ENCODE data around the gene KRTAP10-8.
"Not testable (repeated sequence)": the region's sequence is repeated elsewhere in the genome, so short reads cannot be mapped to it uniquely, and the experiment has no call there.

KRTAP10-8 gene

DNA sequence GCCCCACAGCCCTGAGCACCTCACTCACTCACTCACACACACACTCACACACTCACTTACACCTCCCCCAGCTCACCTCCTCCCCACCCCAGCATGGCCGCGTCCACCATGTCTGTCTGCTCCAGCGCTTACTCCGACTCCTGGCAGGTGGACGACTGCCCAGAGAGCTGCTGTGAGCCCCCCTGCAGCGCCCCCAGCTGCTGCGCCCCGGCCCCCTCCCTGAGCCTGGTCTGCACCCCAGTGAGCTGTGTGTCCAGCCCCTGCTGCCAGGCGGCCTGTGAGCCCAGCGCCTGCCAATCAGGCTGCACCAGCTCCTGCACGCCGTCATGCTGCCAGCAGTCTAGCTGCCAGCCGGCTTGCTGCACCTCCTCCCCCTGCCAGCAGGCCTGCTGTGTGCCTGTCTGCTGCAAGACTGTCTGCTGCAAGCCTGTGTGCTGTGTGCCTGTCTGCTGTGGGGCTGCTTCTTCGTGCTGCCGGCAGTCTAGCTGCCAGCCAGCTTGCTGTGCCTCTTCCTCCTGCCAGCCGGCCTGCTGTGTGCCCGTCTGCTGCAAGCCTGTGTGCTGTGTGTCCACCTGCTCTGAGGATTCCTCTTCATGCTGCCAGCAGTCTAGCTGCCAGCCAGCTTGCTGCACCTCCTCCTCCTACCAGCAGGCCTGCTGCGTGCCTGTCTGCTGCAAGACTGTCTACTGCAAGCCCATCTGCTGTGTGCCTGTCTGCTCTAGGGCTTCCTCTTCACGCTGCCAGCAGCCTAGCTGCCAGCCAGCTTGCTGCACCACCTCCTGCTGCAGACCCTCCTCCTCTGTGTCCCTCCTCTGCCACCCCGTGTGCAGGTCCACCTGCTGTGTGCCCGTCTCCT, 34.7 kb downstream of the KRTAP10-8 start, which contains the start of gene KRTAP10-11:
KRTAP10-11 (plus strand) TSS at position 49 of the 856 bp plus-strand sequence; CDS start at position 94, 45 bp downstream.
- not testable (repeated sequence) for DNase-seq (ENCODE audit: low read depth)

DNA sequence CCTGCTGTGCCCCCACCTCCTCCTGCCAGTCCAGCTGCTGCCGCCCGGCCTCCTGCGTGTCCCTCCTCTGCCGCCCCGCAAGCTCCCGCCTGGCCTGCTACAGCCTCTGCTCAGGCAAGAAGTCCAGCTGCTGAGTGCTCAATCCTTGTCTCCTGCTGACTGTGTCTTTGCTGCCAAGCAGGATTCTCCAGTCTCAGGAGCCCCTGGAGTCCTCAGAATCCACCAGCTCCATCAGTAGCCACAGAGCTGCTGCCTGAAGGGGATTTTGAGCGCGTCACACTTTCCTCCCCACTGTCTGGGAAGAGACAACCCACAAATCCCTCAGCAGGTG, 35.3 kb downstream of the KRTAP10-8 start:
- DNase-seq (ENCODE audit: low read depth) = no peak

DNA sequence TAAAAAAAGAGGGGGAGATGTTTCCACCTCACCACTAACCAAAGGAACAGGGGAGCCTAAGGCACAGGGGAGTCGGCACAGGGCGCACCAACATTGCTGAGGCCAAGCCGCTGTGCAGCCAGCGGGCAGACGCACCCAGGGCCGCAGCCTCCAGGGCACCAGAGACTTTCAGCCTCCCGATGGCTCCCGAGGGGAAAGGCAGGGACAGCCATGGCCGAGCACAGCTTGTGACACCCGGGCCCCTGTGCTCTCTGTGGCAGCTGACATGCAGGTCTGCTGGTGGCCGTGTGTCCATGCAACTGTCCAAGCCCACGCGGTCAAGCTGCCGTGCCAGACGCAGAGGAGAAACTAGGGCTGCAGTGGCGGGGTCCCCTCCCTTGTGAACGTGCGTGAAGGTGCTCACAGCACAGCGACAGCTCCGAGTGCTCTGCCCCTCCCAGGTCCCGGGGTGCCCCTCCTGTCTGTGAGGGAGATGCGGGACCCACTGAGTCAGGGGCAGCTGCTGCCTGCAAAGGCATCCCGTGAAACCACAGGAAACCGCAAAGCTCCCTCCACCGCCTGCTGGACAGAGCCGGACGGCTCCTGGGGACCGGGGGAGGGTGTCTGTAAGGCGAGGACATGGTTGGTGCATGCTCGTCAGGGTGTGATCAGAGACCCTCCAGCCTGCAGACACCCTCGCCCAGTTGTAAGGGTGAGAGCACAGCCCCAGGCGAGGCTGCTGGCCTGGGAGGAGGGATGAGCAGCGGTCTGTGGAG, 36.9 kb downstream of the KRTAP10-8 start:
- DNase-seq (ENCODE audit: low read depth) = no peak

DNA sequence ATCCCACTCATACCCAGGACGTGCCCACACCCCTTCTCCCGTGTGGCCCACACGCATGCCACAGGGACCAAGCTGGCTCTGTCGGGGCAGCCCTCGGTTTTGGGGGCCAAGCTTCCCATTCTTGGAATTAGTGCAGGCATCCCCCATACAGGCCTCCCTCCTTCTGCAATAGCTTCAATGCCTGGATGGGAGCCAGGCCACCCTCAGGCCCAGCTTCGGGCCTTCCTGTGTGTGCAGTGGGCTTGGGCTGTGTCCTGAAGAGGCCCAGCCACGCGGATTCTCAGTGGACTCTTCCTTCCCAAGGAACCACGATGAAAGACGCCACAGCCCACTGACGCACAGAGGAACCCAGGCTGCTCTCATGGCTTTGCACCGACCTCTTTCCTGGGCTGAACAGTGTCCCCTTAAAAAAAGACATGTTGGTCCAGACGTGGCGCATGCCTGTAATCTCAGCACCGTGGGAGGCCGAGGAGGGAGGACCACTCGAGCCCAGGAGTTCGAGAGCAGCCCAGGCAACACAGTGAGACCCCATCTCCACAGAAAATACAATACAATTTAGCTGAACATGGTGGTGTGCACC, 37.7 kb downstream of the KRTAP10-8 start:
- DNase-seq (ENCODE audit: low read depth) = no peak

DNA sequence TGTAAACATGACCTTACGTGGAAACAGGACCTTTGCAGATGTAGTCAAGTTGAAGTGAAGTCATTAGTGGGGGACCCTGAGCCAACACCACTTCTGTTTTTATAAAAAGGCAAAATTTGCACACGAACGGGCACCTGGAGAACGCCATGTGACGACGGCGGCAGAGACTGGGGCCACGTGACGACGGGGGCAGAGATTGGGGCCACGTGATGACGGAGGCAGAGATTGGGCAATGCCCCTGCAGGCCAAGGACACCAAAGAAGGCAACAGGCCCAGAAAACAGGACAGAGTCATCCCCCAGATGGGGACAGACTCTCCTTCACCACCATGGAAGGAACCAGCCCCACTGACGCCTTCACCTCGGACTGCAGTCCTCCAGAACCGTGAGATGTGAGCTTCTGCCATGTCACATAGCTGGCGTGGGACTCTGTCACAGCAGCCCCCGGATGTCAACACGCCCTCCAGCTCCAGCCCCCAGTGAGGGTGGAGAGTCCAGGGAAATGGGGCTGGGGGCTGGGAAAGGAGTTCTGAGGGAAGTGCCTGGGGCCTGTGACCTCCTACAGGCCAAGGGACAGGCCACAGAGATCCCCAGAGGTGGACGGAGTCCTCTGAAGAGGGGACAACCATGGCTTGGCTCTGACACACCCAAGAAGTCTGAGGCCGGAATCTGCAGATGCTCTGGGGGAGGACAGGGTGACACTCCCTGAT, 38.5 kb downstream of the KRTAP10-8 start:
- DNase-seq (ENCODE audit: low read depth) = no peak

DNA sequence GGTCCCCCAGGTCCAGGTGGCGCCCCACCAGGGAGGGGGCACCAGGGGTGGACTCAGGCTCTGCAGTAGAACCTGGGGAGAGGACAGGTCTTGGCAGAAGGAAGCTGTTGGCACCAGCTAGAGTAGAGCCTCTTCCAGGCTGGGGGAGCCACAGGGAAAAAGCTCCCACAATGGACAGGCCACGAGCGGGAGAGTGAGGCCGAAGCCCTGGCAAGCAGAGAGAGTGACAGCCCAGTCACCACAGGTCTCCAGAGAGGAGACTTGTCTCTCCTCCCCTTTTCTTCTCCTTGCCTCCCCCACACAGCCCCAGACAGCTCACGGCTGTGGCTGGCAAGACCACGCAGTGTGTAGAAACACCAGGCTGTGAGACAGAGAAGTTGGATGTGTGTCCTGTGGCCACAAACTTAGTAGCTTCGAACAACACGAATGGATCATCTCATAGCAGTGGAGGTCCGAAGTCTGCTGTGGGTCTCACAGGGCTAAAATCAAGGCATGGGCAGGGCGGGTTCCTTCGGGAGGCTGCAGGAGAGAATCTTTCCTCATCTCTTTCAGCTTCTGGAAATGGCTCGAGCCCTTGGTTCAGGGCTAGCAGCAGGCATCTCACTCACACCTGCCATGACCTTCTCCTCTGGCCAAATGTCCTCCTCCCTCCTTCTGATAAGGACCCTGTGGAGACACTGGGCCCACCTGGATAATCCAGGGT, 39.2 kb downstream of the KRTAP10-8 start:
- no peak for DNase-seq (ENCODE audit: low read depth)

DNA sequence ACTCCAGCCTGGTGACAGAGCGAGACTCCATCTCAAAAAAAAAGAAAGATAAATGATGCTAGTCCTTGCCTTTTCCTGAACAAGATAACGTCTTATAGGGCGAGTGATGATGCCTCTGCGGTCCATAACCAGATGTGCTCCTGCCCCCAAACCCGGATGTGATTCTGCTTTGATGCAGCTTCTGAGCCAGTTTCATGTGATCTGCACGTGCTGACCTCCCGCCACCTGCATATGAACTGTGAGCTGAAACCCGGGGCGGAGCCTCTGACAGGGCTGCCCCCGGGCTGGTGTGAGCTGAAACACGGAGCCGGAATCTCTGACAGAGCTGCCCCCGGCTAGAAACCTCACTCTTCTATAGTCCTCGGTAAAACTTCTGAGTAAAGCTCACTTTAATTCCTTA, 41.2 kb downstream of the KRTAP10-8 start:
- DNase-seq (ENCODE audit: low read depth) = no peak

DNA sequence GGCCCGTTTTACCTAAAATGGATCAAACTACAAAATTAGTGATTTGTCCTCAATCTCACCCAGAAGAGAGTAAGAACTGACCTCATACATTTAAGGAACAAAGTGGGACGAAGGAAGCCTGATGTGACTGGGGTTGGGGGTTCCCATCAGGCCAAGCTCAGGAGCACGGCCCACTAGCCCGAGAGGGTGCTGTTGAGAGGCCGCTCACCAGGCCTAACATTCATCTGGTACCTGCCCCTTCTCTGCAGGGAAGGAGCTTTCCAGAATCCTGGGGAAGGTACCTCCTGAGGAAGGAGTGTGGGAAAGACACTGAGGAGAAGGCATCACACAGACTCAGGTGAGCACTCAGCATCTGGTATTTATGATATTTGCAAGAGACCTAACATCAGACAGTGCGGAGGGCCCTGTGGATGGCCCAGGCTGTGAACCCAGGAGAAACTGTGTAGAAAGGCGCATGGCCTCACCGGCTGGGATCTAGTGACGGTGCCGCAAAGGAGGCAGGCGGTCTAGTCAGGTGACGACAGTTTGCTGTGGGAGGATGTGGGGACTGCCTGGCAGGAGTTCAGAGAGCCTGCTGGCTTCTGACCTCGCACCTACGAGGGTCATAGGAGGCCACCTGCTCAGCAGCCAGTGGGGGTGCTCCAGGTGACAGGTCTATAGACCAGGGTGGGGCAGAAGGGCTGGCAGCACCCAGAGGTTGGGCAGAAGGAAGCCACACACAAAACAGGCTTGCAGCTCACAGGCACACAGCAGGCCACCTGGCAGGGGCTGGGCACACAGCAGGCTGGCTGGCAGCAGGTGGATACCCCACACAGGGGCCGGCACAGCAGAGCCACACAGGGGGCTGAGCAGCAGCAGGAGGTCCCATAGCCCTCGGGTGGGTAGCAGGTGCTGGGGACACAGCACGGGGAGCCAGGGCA, 42.0 kb downstream of the KRTAP10-8 start:
- DNase-seq (ENCODE audit: low read depth) = no peak

DNA sequence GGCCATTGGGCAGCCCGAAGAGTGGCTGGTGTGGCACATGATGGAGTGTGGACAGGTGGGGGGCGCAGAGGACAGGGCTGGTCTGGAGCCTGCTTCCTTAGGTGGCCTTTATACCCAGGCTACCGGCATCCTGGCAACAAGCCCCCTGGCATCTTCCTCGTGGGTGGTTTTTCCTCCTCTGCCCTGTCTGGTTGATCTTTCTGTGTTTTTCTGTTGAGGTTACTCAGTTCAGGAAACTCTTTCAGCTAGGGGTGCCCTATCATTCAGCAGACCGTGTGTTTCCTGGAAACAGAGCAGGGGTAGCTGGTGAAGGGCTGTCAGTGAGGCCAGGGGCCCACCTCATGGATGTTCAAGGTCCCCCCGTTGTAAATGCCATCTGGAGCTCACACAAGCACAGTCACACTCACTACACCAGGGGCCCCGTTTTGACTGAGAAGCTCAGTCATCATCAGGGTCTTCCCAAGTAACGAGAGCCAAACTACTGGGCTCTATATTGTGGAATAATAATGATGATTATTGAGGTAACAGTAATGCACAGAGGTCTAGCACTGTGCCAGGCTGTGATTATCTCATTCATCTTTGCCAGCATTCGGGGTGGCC, 42.8 kb downstream of the KRTAP10-8 start, which contains the start of gene KRTAP12-4:
KRTAP12-4 (minus strand) TSS at position 84 of the 600 bp plus-strand sequence; CDS start at position 39, 45 bp downstream.
- DNase-seq (ENCODE audit: low read depth) = no peak

DNA sequence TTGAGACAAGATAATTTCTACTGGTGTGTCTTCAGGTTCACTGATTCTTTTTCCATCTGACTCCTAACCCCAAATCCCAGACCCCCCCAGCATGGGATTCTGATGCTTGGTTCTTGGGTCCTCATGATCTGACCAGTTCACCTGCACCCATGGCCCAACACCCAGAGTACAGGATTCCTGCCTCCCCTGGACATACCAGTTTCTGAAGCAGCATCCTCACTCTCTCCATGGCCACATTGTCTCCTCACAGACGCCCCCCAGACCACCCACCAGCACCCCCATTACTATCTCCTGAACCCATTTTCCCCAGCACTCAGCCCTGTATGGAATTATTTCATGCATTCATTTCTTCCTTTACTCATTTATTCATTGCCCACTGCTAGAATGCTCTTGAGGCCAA, 45.0 kb downstream of the KRTAP10-8 start:
- DNase-seq (ENCODE audit: low read depth) = no peak

DNA sequence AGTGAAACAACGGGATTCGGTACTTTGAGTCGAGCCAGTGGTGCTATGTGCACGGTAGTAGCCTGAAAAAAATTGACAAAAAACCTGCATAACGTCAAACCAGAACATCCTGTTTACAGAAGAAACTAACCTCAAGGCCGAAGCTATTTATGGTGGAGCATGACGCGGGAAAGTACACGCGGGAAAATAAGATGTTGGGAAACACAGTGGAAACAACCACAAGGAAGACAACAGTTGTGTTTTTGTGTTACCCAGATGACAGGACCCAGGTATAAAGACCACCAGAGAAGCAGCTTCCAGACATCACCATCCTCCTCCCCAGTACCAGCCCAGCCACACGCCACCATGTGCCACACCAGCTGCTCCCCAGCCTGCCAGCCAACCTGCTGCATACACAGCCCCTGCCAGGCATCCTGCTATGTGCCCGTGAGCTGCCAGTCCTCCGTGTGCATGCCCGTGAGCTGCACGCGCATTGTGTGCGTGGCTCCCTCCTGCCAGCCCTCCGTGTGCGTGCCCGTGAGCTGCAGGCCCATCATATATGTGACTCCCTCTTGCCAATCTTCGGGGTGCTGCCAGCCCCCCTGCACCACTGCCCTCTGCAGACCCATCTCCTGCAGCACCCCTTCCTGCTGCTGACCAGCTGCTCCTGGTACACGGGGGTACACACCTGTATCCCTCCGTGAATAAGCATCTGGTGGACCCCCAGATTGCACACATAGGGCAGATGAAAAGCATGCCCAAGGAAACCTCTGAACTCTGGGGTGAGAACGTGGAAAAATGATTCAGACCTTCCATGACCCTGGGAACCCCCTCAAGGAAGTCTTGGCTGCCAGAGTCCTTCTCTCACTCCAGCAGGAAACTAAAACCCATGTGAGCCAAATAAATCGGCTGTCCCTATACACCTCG, 46.0 kb downstream of the KRTAP10-8 start, which contains the start of gene KRTAP12-3:
KRTAP12-3 (plus strand) TSS at position 298 of the 906 bp plus-strand sequence; CDS start at position 346, 48 bp downstream.
- no peak for DNase-seq (ENCODE audit: low read depth)

DNA sequence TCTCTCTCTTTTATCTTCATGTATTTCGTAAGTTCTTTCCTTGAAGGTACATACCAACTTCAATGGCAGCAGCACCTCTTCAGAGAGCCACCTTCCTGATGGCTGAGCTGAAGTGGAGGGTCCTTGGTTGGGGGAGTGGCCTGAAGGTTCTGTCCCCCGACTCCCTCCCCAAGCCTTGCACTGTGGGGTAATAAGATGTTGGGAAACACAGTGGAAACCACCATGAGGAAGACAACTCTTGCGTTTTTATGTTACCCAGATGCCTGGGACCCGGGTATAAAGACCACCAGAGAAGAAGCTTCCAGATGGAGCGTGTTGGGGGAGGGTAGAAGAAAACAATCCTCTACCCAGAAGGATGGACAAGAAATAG, 46.6 kb downstream of the KRTAP10-8 start:
- DNase-seq (ENCODE audit: low read depth) = no peak

DNA sequence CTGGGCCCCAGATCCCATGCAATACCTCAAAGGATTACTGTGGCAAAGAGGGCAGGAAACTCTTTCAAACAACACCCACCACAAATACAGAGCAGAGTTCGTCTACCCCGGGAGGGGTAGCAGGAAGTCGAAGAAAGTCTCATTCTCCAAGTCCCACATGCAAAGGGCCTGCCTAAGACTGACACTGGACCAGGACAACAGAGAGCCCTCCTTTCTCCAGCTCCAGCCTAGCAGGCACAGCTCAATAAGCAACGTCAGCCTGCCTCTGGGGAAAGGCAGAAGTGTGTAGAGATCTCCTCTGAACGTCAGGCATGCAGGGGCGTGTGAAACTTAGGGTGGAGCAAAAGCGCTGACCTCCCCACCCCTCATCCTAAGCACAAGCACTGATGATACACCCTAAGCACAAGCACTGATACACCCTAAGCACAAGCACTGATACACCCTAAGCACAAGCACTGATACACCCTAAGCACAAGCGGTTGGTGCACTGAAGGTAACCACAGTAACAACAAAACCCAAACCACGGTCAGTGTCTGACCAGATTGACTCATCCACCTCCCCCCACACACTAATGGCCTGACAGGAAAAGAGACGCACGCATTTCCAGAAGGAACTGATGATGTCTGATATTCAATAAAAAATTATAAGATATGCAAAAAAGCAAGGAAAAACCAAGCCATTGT, 47.2 kb downstream of the KRTAP10-8 start:
- no peak for DNase-seq (ENCODE audit: low read depth)

DNA sequence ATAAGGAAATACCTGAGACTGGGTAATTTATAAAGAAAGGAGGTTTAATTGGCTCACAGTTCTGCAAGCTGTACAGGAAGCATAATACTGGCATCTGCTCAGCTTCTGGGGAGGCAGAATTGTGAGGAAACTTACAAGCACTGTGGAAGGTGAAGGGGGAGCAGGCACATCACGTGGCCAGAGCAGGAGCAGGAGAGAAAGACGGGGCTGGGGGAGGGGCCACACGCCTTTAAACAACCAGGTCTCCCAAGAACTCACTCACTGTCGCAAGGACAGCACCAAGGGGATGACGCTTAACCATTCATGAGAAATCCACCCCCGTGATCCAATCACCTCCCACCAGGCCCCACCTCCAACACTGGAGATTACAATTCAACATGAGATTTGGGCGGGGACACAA, 49.7 kb downstream of the KRTAP10-8 start:
- DNase-seq (ENCODE audit: low read depth) = not testable (repeated sequence)

Data from amniotic epithelial cell (primary cell).